SK-N-SH (cell line): ENCODE measurements around the gene ZNF502. TPM values are rescaled to one million over a fixed set of nuclear protein-coding genes. Genes with fewer than 3 reads are reported as not detected.

Experiments used
- CTCF ChIA-PET: fragments of 300-600, 350-600 bp; formaldehyde crosslinking; extraction: SDS; loops from one replicate; lab custom pipeline; 2021; lab: Yijun Ruan, JAX
- POLR2A ChIA-PET: fragments of 350-600 bp; sonication (Branson Sonifier 250); formaldehyde crosslinking; extraction: SDS; loops from one replicate; lab custom pipeline; 2020; ENCODE audit warnings: antibody characterized with exemption, inconsistent platforms; lab: Yijun Ruan, JAX
- DNase-seq: peaks from one replicate; pipeline ENCODE4 v3.0.0; 2012
- H2AFZ ChIP-seq: fragments of 200-600 bp; sonication (generic); 2 replicates; pipeline ENCODE4 v1.8.1; 2016; ENCODE audit warnings: antibody characterized with exemption, mild to moderate bottlenecking, low read depth
- H3F3A ChIP-seq: fragments of 200-600 bp; sonication (generic); replicated peaks from 2 replicates; pipeline ENCODE3; 2016; ENCODE audit warnings: antibody characterized with exemption, mild to moderate bottlenecking; ENCODE audit not compliant: insufficient read depth
- H3K27ac ChIP-seq, 2 experiments: fragments of 200-500 bp in 1 of 2; fragments of 200-600 bp in 1 of 2; sonication (Bioruptor generic) in 1 of 2; sonication (generic), shearing (Covaris generic) in 1 of 2; 2 replicates each; pipeline versions ENCODE4 v1.5.1 to v1.6.1; 2014 to 2016; ENCODE audit warnings: low read depth in 2 of 2, inconsistent platforms in 1 of 2, low read length in 1 of 2, mild to moderate bottlenecking in 1 of 2, mixed read lengths in 1 of 2
- H3K27me3 ChIP-seq: fragments of 200-600 bp; sonication (generic), shearing (Covaris generic); 2 replicates; pipeline ENCODE4 v1.6.1; 2016; ENCODE audit warnings: mixed run types; ENCODE audit not compliant: insufficient read depth
- H3K36me3 ChIP-seq, 2 experiments: fragments of 200-500 bp in 1 of 2; fragments of 200-600 bp in 1 of 2; sonication (Bioruptor generic) in 1 of 2; sonication (generic) in 1 of 2; replicated peaks in 1 of 2; 2 replicates each; pipeline versions ENCODE3 to v1.5.1; 2014 to 2016; ENCODE audit warnings: low read length in 1 of 2, mild to moderate bottlenecking in 1 of 2; ENCODE audit not compliant: insufficient read depth in 2 of 2, control insufficient read depth in 1 of 2
- H3K4me1 ChIP-seq, 2 experiments: fragments of 200-500 bp in 1 of 2; fragments of 200-600 bp in 1 of 2; sonication (Bioruptor generic) in 1 of 2; sonication (generic), shearing (Covaris generic) in 1 of 2; 2 replicates each; pipeline versions ENCODE4 v1.5.1 to v1.6.1; 2014 to 2016; ENCODE audit warnings: low read depth in 1 of 2, low read length in 1 of 2, mixed run types in 1 of 2; ENCODE audit not compliant: insufficient read depth in 2 of 2, control insufficient read depth in 1 of 2
- H3K4me2 ChIP-seq: fragments of 200-600 bp; sonication (generic), shearing (Covaris generic); 2 replicates; pipeline ENCODE4 v1.6.1; 2017; ENCODE audit warnings: mixed run types
- H3K4me3 ChIP-seq, 2 experiments: fragments of 200-500 bp in 1 of 2; fragments of 200-600 bp in 1 of 2; sonication (Bioruptor generic) in 1 of 2; sonication (generic), shearing (Covaris generic) in 1 of 2; 2 replicates each; pipeline versions ENCODE4 v1.5.1 to v1.8.1; 2014 to 2016; ENCODE audit warnings: low read depth in 2 of 2, inconsistent platforms in 1 of 2, low read length in 1 of 2, mild to moderate bottlenecking in 1 of 2, mixed read lengths in 1 of 2, moderate library complexity in 1 of 2
- H3K79me2 ChIP-seq: fragments of 200-600 bp; sonication (generic); 2 replicates; pipeline ENCODE4 v1.8.1; 2017; ENCODE audit warnings: mild to moderate bottlenecking; ENCODE audit not compliant: insufficient read depth
- H3K9ac ChIP-seq: fragments of 200-600 bp; sonication (generic); 2 replicates; pipeline ENCODE4 v1.6.1; 2017; ENCODE audit warnings: mixed run types
- H3K9me2 ChIP-seq: fragments of 200-600 bp; sonication (generic); 2 replicates; pipeline ENCODE4 v1.6.1; 2017; ENCODE audit warnings: mixed run types
- H3K9me3 ChIP-seq: fragments of 200-600 bp; sonication (generic); 2 replicates; pipeline ENCODE4 v1.6.1; 2017; ENCODE audit warnings: mixed run types, mild to moderate bottlenecking, moderate library complexity
- H4K20me1 ChIP-seq: fragments of 200-600 bp; sonication (generic); 2 replicates; pipeline ENCODE4 v1.6.1; 2017; ENCODE audit warnings: mild to moderate bottlenecking, mixed run types; ENCODE audit not compliant: insufficient read depth
- ELF1 ChIP-seq: IDR thresholded peaks from 2 replicates; pipeline ENCODE4 v1.4.0; 2012
- GABPA ChIP-seq: IDR thresholded peaks from 2 replicates; pipeline ENCODE4 v1.4.0; 2012; ENCODE audit warnings: low read depth, mild to moderate bottlenecking
- JUND ChIP-seq: IDR thresholded peaks from 2 replicates; pipeline ENCODE4 v1.4.0; 2012
- NRF1 ChIP-seq: IDR thresholded peaks from 2 replicates; pipeline ENCODE4 v1.6.1; 2012; ENCODE audit warnings: low read depth, mild to moderate bottlenecking, low read length
- POLR2AphosphoS5 ChIP-seq: IDR thresholded peaks from 2 replicates; pipeline ENCODE4 v1.6.1; 2012; ENCODE audit warnings: low read depth, low read length
- REST ChIP-seq: IDR thresholded peaks from 2 replicates; pipeline ENCODE4 v1.6.1; 2012; ENCODE audit warnings: mild to moderate bottlenecking, low read depth, low read length, moderate library complexity
- TCF12 ChIP-seq: IDR thresholded peaks from 2 replicates; pipeline ENCODE4 v1.4.0; 2012
- TEAD4 ChIP-seq: IDR thresholded peaks from 2 replicates; pipeline ENCODE4 v1.4.0; 2012; ENCODE audit warnings: mild to moderate bottlenecking, borderline replicate concordance; ENCODE audit not compliant: insufficient read depth
- USF2 ChIP-seq: fragments of 150-350 bp; IDR thresholded peaks from 2 replicates; pipeline ENCODE4 v1.6.1; 2017; ENCODE audit warnings: antibody characterized with exemption, low read length, low read depth, borderline replicate concordance
- YY1 ChIP-seq: IDR thresholded peaks from 2 replicates; pipeline ENCODE4 v1.4.0; 2012; ENCODE audit warnings: low read depth, mild to moderate bottlenecking
- WGBS: methylation state at CpG from one replicate; pipeline ENCODE4 v1.1.6; 2017; ENCODE audit warnings: low lambda C conversion rate; 5-methylcytosine and 5-hydroxymethylcytosine counted together
- polyA plus RNA-seq, 3 experiments: library from polyadenylated mRNA; depleted of rRNA; stranded (reverse); fragments of >200 nt; gene quantifications; 2 replicates each; pipeline ENCODE4 v1.2.3, GENCODE V29; 2012
- TF ChIP-seq, protein P1 (sequence below): IDR thresholded peaks from 2 replicates; pipeline ENCODE4; 2012
- TF ChIP-seq, protein P2 (sequence below): IDR thresholded peaks from 2 replicates; pipeline ENCODE4 v1.4.0; 2012; ENCODE audit warnings: low read depth, borderline replicate concordance

Gene ZNF502
- polyA plus RNA-seq, 1 of the 3 experiments (the other 2 are of a cell fraction) = 2.1 TPM

GRCh38 chr3:44762690-44763089 is 50.2 kb downstream of the ZNF502 start:
- POLR2A ChIA-PET = interaction anchor here (1.1 to 2.0 kb wide), 2 partner anchors 50 to 424 kb away, joined by 3 to 9 read pairs; partner anchors contain the start of genes TCAIM and ZNF502
- Histone ChIP-seq H3K9me3 (peaks cover 13% of the 10 kb centered on the region; the same call in 1 of the 2 replicates), H3K4me1 (peaks cover 0 to 2% of the 10 kb centered on the region in 2 experiments; a peak in 1 of 4 replicates), H3K79me2 (peaks cover 88% of the 10 kb centered on the region), H3K9ac (peak overlapping the region; percentile 67)
- no peak for TF ChIP-seq REST
- TF ChIP-seq GABPA = no peak
- no peak for TF ChIP-seq TEAD4
- no peak for TF ChIP-seq ELF1
- TF ChIP-seq USF2 = no peak
- TF ChIP-seq, all 33 proteins: peak for 0
- no peaks in the 10 kb centered on the region for H3K27me3 ChIP-seq
- peak overlapping the region; percentile 87 for H2AFZ ChIP-seq
- peaks cover 0 to 28% of the 10 kb centered on the region in 2 experiments for H3K36me3 ChIP-seq
- H3K4me3 ChIP-seq = peak overlapping the region; percentile 84 to 88
- H3K9me2 ChIP-seq = no peaks in the 10 kb centered on the region
- H3K27ac ChIP-seq = peak overlapping the region in 1 of 2 experiments; percentile 36; a peak in 2 of 4 replicates
- no peak for DNase-seq
- WGBS = 31% methylated on average over 5 of the region's 5 CpGs
- peak overlapping the region; percentile 80 for H3K4me2 ChIP-seq
- CTCF ChIA-PET = interaction anchor here (1.0 to 1.9 kb wide), 4 partner anchors 10 to 85 kb away, joined by 3 to 7 read pairs (median 3); no protein-coding TSS in a partner anchor
- H3F3A ChIP-seq = peaks cover 7% of the 10 kb centered on the region
- H4K20me1 ChIP-seq = no peaks in the 10 kb centered on the region

GRCh38 chr3:44764248-44764647 is 51.8 kb downstream of the ZNF502 start:
- POLR2A ChIA-PET = no interaction called here
- CTCF ChIA-PET = no interaction called here

More at GRCh38 chr3:44764248-44764647, 51.8 kb downstream of the ZNF502 start:
- H3K9me3 ChIP-seq = peaks cover 2% of the 10 kb centered on the region; the same call in 1 of the 2 replicates
- no peak for TF ChIP-seq YY1
- no peak for TF ChIP-seq JUND
- TF ChIP-seq GABPA = no peak
- TF ChIP-seq ELF1 = no peak
- TF ChIP-seq TCF12 = no peak
- no peak for TF ChIP-seq POLR2AphosphoS5
- TF ChIP-seq, protein P1, sequence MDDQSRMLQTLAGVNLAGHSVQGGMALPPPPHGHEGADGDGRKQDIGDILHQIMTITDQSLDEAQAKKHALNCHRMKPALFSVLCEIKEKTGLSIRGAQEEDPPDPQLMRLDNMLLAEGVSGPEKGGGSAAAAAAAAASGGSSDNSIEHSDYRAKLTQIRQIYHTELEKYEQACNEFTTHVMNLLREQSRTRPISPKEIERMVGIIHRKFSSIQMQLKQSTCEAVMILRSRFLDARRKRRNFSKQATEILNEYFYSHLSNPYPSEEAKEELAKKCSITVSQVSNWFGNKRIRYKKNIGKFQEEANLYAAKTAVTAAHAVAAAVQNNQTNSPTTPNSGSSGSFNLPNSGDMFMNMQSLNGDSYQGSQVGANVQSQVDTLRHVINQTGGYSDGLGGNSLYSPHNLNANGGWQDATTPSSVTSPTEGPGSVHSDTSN = no peak
- TF ChIP-seq NRF1 = no peak
- TF ChIP-seq, protein P2, sequence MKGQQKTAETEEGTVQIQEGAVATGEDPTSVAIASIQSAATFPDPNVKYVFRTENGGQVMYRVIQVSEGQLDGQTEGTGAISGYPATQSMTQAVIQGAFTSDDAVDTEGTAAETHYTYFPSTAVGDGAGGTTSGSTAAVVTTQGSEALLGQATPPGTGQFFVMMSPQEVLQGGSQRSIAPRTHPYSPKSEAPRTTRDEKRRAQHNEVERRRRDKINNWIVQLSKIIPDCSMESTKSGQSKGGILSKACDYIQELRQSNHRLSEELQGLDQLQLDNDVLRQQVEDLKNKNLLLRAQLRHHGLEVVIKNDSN = no peak
- TF ChIP-seq, all 33 proteins: peak for 0
- Histone ChIP-seq H3K79me2 (peaks cover 90% of the 10 kb centered on the region), H3K27me3 (no peaks in the 10 kb centered on the region), H3K36me3 (peaks cover 0 to 12% of the 10 kb centered on the region in 2 experiments), H2AFZ (no peak overlapping the region), H3K9ac (no peak overlapping the region), H3K4me1 (peaks cover 0 to 2% of the 10 kb centered on the region in 2 experiments; a peak in 1 of 4 replicates), H4K20me1 (no peaks in the 10 kb centered on the region), H3K9me2 (no peaks in the 10 kb centered on the region), H3K27ac (no peak overlapping the region), H3K4me3 (no peak overlapping the region), H3K4me2 (no peak overlapping the region), H3F3A (peaks cover 7% of the 10 kb centered on the region)
- DNase-seq = no peak
